GM23248 (cell line): ENCODE results near the gene CREB3.

Experiments used
- EZH2 ChIP-seq: fragments of 200-600 bp; sonication (generic); IDR thresholded peaks from 2 replicates; pipeline ENCODE4 v1.6.1; 2018; ENCODE audit warnings: antibody characterized with exemption, mild to moderate bottlenecking; ENCODE audit not compliant: insufficient read depth, poor library complexity, severe bottlenecking
- EZH2phosphoT487 ChIP-seq: fragments of 200-600 bp; sonication (generic); IDR thresholded peaks from 2 replicates; pipeline ENCODE4 v1.6.1; 2018; ENCODE audit warnings: antibody characterized with exemption, moderate library complexity, mild to moderate bottlenecking, low read depth; ENCODE audit not compliant: insufficient read depth

GRCh38 chr9:35705372-35705771, 27.1 kb upstream of the CREB3 start:
- no peak for TF ChIP-seq EZH2
- TF ChIP-seq EZH2phosphoT487: no peak
